CD4-positive, CD25-positive, alpha-beta regulatory T cell (primary cell): ENCODE results near the gene NEU2. TPM values are rescaled to one million over a fixed set of nuclear protein-coding genes. Genes with fewer than 3 reads are reported as not detected.

Experiments used
- ATAC-seq, 2 donors: fragments of 150-1000 bp; cut with Tn5 transposase; one replicate each; pipeline ENCODE4 v1.10.0; 2021; ENCODE audit warnings: low read depth in 2 of 2, moderate number of reproducible peaks in 2 of 2, moderate library complexity in 1 of 2
- DNase-seq, 3 donors: peaks; one replicate each; pipeline versions ENCODE4 v3.0.0 to v3.0.0-alpha.2; 2012 to 2022; ENCODE audit warnings: mixed read lengths in 1 of 3
- H3K27ac ChIP-seq: one replicate; pipeline ENCODE4 v1.7.0; 2013; ENCODE audit warnings: mild to moderate bottlenecking, low read length; ENCODE audit not compliant: insufficient read depth, poor library complexity, severe bottlenecking
- H3K27me3 ChIP-seq: one replicate; pipeline ENCODE4 v1.7.0; 2013; ENCODE audit warnings: low read length; ENCODE audit not compliant: control insufficient read depth, insufficient read depth
- H3K36me3 ChIP-seq: one replicate; pipeline ENCODE4 v1.7.0; 2013; ENCODE audit warnings: mild to moderate bottlenecking, low read length, moderate library complexity; ENCODE audit not compliant: control insufficient read depth, insufficient read depth
- H3K4me1 ChIP-seq: 2 replicates; pipeline ENCODE4 v1.7.0; 2013; ENCODE audit warnings: mild to moderate bottlenecking, low read length; ENCODE audit not compliant: insufficient read depth, control insufficient read depth, poor library complexity, severe bottlenecking
- H3K4me3 ChIP-seq: one replicate; pipeline ENCODE4 v1.7.0; 2013; ENCODE audit warnings: low read depth, mild to moderate bottlenecking, low read length, moderate library complexity
- H3K9me3 ChIP-seq, 2 experiments: 1 replicate in 1 of 2; 2 replicates in 1 of 2; pipeline ENCODE4 v1.7.0; 2013; ENCODE audit warnings: low read length in 2 of 2, mild to moderate bottlenecking in 1 of 2, moderate library complexity in 1 of 2; ENCODE audit not compliant: control insufficient read depth in 2 of 2
- H3K27ac Mint-ChIP-seq, 3 donors: one replicate each; pipeline ENCODE4 v1.8.0; 2020 to 2022; ENCODE audit warnings: mild to moderate bottlenecking in 3 of 3, mixed read lengths in 3 of 3, moderate library complexity in 2 of 3
- H3K27me3 Mint-ChIP-seq: one replicate; pipeline ENCODE4 v1.8.0; 2022; ENCODE audit warnings: mild to moderate bottlenecking, mixed read lengths
- H3K36me3 Mint-ChIP-seq: one replicate; pipeline ENCODE4 v1.8.0; 2020; ENCODE audit warnings: mixed read lengths
- H3K4me1 Mint-ChIP-seq, 4 donors: one replicate each; pipeline ENCODE4 v1.8.0; 2020 to 2022; ENCODE audit warnings: mixed read lengths in 4 of 4, mild to moderate bottlenecking in 1 of 4
- H3K4me3 Mint-ChIP-seq, 4 donors: one replicate each; pipeline ENCODE4 v1.8.0; 2020 to 2022; ENCODE audit warnings: mild to moderate bottlenecking in 4 of 4, mixed read lengths in 4 of 4, moderate library complexity in 3 of 4
- H3K9me3 Mint-ChIP-seq, 7 donors: one replicate each; pipeline ENCODE4 v1.8.0; 2020 to 2022; ENCODE audit warnings: mixed read lengths in 7 of 7, mild to moderate bottlenecking in 3 of 7, moderate library complexity in 2 of 7
- polyA plus RNA-seq, 4 donors: library from polyadenylated mRNA; unstranded; fragments of 300-500 nt; fragmentation: Illumina TruSeq; gene quantifications; one replicate each; pipeline ENCODE4 v1.2.3, GENCODE V29; 2021
- total RNA-seq: library from RNA; stranded (reverse); gene quantifications from one replicate; pipeline ENCODE4 v1.2.3, GENCODE V29; 2022

NEU2 gene
- total and polyA plus RNA-seq, 5 donors from 2014 or later: not detected

- peak overlapping the region in 1 of 3 donors; percentile 5 for H3K27ac Mint-ChIP-seq
- no peaks in the 10 kb centered on the region for H3K4me1 Mint-ChIP-seq
- Histone ChIP-seq H3K27ac (no peak overlapping the region), H3K36me3 (no peaks in the 10 kb centered on the region), H3K4me1 (no peaks in the 10 kb centered on the region), H3K27me3 (no peaks in the 10 kb centered on the region), H3K9me3 (no peaks in the 10 kb centered on the region), H3K4me3 (no peak overlapping the region)
- ATAC-seq: no peak
- no peaks in the 10 kb centered on the region for H3K9me3 Mint-ChIP-seq
- H3K4me3 Mint-ChIP-seq: no peak overlapping the region
- DNase-seq: no peak
- H3K27me3 Mint-ChIP-seq: peaks cover 7% of the 10 kb centered on the region
- H3K36me3 Mint-ChIP-seq: no peaks in the 10 kb centered on the region
Measured at GRCh38 chr2:233033672-233034071, 1.2 kb downstream of the NEU2 start.

- no peak for DNase-seq
- Mint-ChIP-seq H3K9me3 (no peaks in the 10 kb centered on the region), H3K36me3 (no peaks in the 10 kb centered on the region), H3K4me3 (no peak overlapping the region), H3K4me1 (no peaks in the 10 kb centered on the region), H3K27me3 (peaks cover 7% of the 10 kb centered on the region), H3K27ac (no peak overlapping the region)
- H3K27me3 ChIP-seq: no peaks in the 10 kb centered on the region
- H3K4me1 ChIP-seq: no peaks in the 10 kb centered on the region
- no peak overlapping the region for H3K27ac ChIP-seq
- H3K4me3 ChIP-seq: no peak overlapping the region
- H3K36me3 ChIP-seq: no peaks in the 10 kb centered on the region
- no peaks in the 10 kb centered on the region for H3K9me3 ChIP-seq
- ATAC-seq: no peak
Measured at GRCh38 chr2:233034091-233034882, 1.8 kb downstream of the NEU2 start.

GRCh38 chr2:233035426-233036161 lies 3.1 kb downstream of the NEU2 start:
- Mint-ChIP-seq H3K36me3 (no peaks in the 10 kb centered on the region), H3K4me3 (no peak overlapping the region), H3K4me1 (no peaks in the 10 kb centered on the region), H3K27me3 (peaks cover 7% of the 10 kb centered on the region), H3K27ac (peak overlapping the region in 1 of 3 donors; percentile 90), H3K9me3 (no peaks in the 10 kb centered on the region)
- Histone ChIP-seq H3K27me3 (no peaks in the 10 kb centered on the region), H3K36me3 (no peaks in the 10 kb centered on the region), H3K4me3 (no peak overlapping the region), H3K27ac (no peak overlapping the region), H3K9me3 (no peaks in the 10 kb centered on the region), H3K4me1 (no peaks in the 10 kb centered on the region)
- ATAC-seq (no peak), DNase-seq (no peak)

GRCh38 chr2:233036162-233036838 lies 3.8 kb downstream of the NEU2 start:
- Mint-ChIP-seq H3K4me1 (no peaks in the 10 kb centered on the region), H3K9me3 (no peaks in the 10 kb centered on the region), H3K36me3 (no peaks in the 10 kb centered on the region), H3K27me3 (peaks cover 7% of the 10 kb centered on the region), H3K4me3 (no peak overlapping the region), H3K27ac (peak overlapping the region in 1 of 3 donors; percentile 85)
- ATAC-seq (no peak), DNase-seq (no peak)
- no peak overlapping the region for H3K4me3 ChIP-seq
- no peaks in the 10 kb centered on the region for H3K9me3 ChIP-seq
- H3K4me1 ChIP-seq: no peaks in the 10 kb centered on the region
- no peaks in the 10 kb centered on the region for H3K27me3 ChIP-seq
- H3K27ac ChIP-seq: no peak overlapping the region
- H3K36me3 ChIP-seq: no peaks in the 10 kb centered on the region

DNA sequence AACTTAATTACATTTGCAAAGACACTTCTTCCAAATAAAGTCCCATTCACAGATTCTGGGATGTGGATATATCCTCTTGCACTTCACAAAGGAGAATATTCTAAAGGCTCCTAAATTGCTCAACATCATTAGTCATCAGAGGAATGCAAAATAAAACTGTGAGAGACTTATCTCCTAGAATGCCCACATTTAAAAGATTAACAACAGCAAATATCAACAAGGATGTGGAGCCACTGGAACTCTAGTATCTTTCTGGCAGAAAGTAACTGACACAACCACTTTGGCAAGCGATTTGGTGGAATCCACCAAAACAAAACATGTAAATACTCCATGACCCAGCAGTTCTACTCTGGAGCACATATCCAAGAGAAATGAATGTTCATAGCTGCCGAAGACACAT lies 4.6 kb downstream of the NEU2 start:
- Mint-ChIP-seq H3K9me3 (no peaks in the 10 kb centered on the region), H3K4me3 (no peak overlapping the region), H3K4me1 (no peaks in the 10 kb centered on the region), H3K36me3 (no peaks in the 10 kb centered on the region), H3K27ac (no peak overlapping the region), H3K27me3 (peaks cover 15% of the 10 kb centered on the region)
- H3K4me3 ChIP-seq: no peak overlapping the region
- no peak overlapping the region for H3K27ac ChIP-seq
- H3K4me1 ChIP-seq: no peaks in the 10 kb centered on the region
- ATAC-seq (no peak), DNase-seq (no peak)
- no peaks in the 10 kb centered on the region for H3K9me3 ChIP-seq
- no peaks in the 10 kb centered on the region for H3K36me3 ChIP-seq
- H3K27me3 ChIP-seq: peaks cover 2% of the 10 kb centered on the region

- Histone ChIP-seq H3K4me1 (no peaks in the 10 kb centered on the region), H3K9me3 (no peaks in the 10 kb centered on the region), H3K36me3 (no peaks in the 10 kb centered on the region), H3K27ac (no peak overlapping the region), H3K4me3 (no peak overlapping the region), H3K27me3 (peaks cover 3% of the 10 kb centered on the region)
- H3K27me3 Mint-ChIP-seq: peaks cover 15% of the 10 kb centered on the region
- DNase-seq: no peak
- no peaks in the 10 kb centered on the region for H3K4me1 Mint-ChIP-seq
- H3K4me3 Mint-ChIP-seq: no peak overlapping the region
- no peak for ATAC-seq
- H3K36me3 Mint-ChIP-seq: no peaks in the 10 kb centered on the region
- H3K27ac Mint-ChIP-seq: no peak overlapping the region
- H3K9me3 Mint-ChIP-seq: no peaks in the 10 kb centered on the region
Measured at GRCh38 chr2:233039212-233039845, 6.9 kb downstream of the NEU2 start.

DNA sequence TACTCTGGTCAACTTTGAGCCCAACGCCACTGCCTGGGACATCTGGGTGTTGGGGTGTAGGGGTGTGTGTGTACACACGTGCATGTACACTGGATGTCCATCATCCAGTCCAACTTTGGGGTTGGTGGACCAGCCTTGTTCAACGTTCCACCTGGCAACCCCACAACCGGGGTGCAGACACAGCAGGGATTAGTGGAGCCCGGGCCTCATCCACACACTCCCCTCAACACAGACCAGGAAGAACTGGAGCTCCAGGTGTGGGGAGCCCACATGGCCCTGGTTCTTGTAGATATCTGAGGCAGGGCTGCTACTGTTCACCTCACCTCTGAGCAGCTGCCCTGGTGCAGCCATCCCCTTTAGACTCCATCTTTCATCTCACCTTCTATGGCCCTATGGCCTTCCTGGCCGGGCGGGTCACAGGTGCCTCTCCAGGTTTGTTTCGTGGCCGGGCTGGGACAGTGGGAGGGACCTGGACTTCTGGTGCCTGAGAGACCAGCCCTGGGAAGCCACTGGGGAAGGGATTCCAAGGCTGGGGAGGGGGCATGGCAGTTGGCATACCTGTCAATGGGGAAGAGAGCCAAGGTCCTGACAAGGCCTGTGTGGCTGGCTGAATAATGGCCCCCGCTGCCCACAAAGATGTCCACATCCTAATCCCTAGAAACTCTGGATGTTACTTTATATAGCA lies 7.5 kb downstream of the NEU2 start:
- no peak overlapping the region for H3K4me3 ChIP-seq
- no peaks in the 10 kb centered on the region for H3K9me3 Mint-ChIP-seq
- no peaks in the 10 kb centered on the region for H3K36me3 Mint-ChIP-seq
- H3K4me1 ChIP-seq: no peaks in the 10 kb centered on the region
- H3K27ac ChIP-seq: no peak overlapping the region
- no peaks in the 10 kb centered on the region for H3K36me3 ChIP-seq
- H3K4me3 Mint-ChIP-seq: no peak overlapping the region
- no peaks in the 10 kb centered on the region for H3K4me1 Mint-ChIP-seq
- H3K27me3 ChIP-seq: peaks cover 3% of the 10 kb centered on the region
- peaks cover 15% of the 10 kb centered on the region for H3K27me3 Mint-ChIP-seq
- no peaks in the 10 kb centered on the region for H3K9me3 ChIP-seq
- ATAC-seq (no peak), DNase-seq (no peak)
- no peak overlapping the region for H3K27ac Mint-ChIP-seq
